ENCODE results near the gene NRF1. TPM values are rescaled to one million over a fixed set of nuclear protein-coding genes. Genes with fewer than 3 reads are reported as not detected.
"Not testable (repeated sequence)": the region's sequence is repeated elsewhere in the genome, so short reads cannot be mapped to it uniquely, and the experiment has no call there.

NRF1 gene
- polyA plus RNA-seq (ENCODE audit: insufficient read length in 12 of 12) = 10 to 100 TPM in 11 of 12 donors, not detected in 1; 11.1 to 22.3 (median 14.7) TPM
- long read RNA-seq, donor 1, partial matches to known transcripts = 0 of 2 reads
- long read RNA-seq, donor 1, other reads (novel, unspliced or antisense) = 0 of 2 reads
- long read RNA-seq, donor 2, partial matches to known transcripts = 0 of 3 reads
- long read RNA-seq, donor 2, other reads (novel, unspliced or antisense) = 0 of 3 reads
- long read RNA-seq, donor 3, partial matches to known transcripts = 0 of 1 reads
- long read RNA-seq, donor 3, other reads (novel, unspliced or antisense) = 0 of 1 reads
- long read RNA-seq, donor 4 = 0 reads
- long read RNA-seq, donor 5, partial matches to known transcripts = 0 of 1 reads
- long read RNA-seq, donor 5, other reads (novel, unspliced or antisense) = 0 of 1 reads
- long read RNA-seq, donor 6, partial matches to known transcripts = 0 of 1 reads
- long read RNA-seq, donor 6, other reads (novel, unspliced or antisense) = 0 of 1 reads
- long read RNA-seq, donor 7, partial matches to known transcripts = 0 of 2 reads
- long read RNA-seq, donor 7, other reads (novel, unspliced or antisense) = 0 of 2 reads
- long read RNA-seq, donor 8, partial matches to known transcripts = 0 of 3 reads
- long read RNA-seq, donor 8, other reads (novel, unspliced or antisense) = 0 of 3 reads
- long read RNA-seq, donor 9 = 0 reads
- long read RNA-seq, donor 10, partial matches to known transcripts = 0 of 2 reads
- long read RNA-seq, donor 10, other reads (novel, unspliced or antisense) = 0 of 2 reads
- long read RNA-seq, donor 11, partial matches to known transcripts = 0 of 7 reads
- long read RNA-seq, donor 11, other reads (novel, unspliced or antisense) = 0 of 7 reads

DNA sequence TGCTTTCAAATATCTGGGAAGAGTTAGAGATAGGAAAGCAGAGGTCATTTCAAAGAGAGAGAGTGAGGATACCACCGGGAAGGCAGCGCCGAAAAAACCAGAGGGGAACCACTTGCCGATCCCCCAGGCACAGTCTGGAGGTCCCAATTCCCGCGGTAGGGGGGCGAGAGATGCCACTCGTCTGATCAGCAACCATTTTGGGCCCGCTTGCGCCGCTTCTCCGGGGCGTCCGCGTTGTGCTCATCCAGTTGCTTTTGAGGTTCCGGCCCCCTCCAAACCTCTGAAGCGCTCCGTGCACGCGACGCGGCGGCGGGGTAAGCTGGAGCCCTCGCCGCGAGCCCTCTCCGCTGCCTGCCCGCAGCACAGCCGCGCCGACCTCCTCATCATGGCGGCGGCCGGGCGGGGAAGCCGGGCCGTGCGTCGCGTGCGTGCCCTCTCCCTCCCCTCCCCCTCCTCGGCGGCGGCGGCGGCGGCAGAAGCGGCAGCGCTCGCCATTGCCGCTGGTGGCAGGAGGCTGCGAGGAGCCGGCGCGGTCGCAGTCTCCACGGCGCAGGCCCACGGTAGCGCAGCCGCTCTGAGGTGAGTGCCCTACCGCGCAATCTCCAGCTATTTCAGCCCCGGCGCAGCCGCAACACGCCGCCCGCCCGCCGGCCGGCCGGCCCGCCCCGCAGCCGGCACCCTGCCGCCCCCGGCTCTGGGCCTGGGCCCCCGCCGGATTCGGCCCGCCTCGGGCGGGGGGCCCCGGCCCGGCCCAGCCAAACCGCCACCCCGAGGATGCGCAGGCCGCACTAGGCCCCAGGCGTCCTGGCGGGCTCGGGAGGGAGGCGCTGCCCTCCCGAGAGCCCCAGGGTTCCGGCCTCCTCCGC, at the start of gene NRF1:
Gene NRF1, plus strand, starts transcription at position 475 of the 866 bp plus-strand sequence. CDS start 45,632 bp downstream, outside the sequence.
- DNase-seq = peak; percentile 86

DNA sequence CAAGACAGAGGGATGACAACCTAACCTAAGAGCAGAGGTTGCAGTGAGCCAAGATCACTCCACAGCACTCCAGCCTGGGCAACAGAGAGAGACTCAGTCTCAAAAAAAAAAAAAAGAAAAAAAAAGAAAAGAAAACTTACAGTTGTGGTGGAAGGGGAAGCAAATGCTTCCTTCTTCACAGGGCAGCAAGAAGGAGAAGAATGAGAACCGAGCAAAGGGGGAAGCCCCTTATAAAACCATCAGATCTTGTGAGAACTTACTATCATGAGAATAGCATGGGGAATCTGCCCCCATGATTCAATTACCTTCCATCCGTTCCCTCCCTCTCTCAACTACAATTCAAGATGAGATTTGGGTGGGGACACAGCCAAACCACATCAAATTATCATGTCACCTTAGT, 45.2 kb upstream of the NRF1 start:
- not testable (repeated sequence) for DNase-seq

DNA sequence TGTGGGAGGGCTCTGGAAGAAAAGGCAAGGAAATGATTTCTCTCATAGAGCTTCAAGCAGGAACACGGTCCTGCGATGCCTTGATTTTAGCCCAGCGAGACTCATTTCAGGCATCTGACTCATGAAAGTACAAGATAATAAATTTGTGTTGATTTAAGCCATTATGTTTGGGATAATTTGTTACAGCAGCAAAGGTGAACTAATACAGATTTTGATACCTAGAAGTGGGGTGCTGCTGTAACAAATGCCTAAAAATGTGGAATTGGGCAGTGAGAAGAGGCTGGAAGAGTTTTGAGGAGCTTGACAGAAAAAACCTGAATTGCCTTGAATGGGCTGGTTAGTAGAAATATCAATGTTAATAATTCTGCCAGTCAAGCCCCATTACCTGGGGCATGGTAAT, 44.1 kb upstream of the NRF1 start:
- DNase-seq = no peak

GRCh38 chr7:129568240-129568639, 43.3 kb upstream of the NRF1 start:
- DNase-seq = no peak

- no peak for DNase-seq
These were observed 42.2 kb upstream of the NRF1 start for GRCh38 chr7:129569326-129569725.

DNA sequence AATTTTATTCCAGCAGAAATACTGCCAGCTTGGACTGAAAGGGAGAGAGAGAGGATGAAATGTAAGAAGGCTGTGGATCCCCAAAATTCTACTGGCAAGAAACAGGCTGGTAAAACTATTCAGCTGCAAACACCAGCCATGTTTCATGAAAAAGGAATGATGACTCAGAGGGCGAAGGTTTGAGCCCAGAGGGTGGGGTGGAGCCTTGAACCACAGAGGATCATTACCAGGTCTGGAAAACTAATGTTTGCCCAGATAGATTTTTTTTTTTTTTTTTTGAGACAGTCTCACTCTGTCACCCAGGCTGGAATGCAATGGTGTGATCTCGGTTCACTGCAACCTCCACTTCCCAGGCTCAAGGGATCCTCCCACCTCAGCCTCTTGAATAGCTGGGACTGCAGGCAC, 41.7 kb upstream of the NRF1 start:
- no peak for DNase-seq

GRCh38 chr7:129571201-129571600, 40.3 kb upstream of the NRF1 start:
- DNase-seq = no peak

DNA sequence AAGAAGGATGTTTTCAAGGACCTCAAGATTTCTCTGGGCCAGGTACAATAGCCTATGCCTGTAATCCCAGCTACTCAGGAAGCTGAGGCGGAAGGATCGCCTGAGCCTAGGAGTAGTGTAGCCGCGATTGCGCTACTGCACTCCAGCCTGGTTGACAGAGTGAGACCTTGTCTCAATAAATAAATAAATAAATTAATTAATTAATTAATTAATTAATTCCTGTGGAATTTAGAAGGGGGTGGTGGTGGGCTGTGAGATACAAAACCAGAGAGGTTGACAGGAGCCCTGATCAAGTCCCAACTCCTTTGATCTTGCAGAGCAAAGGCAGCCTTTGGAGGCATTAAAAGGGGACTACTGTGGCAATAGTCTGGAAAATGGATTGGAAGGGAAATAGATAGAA, 39.3 kb upstream of the NRF1 start:
- no peak for DNase-seq

DNA sequence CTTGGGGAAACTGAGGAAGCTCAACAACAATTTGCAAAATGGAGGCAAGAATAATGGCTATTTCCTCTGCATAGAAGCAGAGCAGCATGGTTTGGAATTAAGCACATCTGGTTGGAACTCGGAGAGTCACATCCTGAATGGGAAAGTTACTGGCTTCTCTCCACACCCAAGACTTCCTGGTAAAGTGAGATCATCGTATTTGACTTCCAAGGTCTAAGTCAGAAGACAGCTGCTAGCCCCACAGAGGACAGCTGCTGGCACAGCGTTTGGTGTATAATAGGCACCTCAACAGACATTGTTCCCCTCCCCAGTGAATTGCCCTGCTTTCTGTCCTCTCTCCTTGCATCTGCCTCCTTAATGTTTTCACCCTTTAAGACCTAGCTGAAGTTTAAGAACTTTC, 37.0 kb upstream of the NRF1 start:
- DNase-seq = peak; percentile 58

DNA sequence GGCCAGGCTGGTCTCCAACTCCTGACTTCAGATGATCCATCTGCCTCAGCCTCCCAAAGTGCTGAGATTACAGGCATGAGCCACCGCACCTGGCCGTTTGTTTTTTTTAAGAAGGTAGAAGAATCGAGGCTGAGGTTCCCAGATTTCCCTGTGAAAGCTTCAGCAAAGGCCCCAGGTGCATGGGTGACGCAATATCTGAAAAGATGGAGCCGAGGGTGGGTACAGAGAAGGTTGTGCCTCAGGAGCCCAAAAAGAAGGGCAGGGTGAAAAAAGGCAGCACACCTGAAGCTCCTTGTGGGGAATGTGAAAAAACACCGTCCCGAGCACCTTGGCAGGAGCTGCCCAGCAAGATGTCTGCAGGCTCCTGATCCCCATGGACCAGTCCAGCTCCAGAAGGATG, 35.8 kb upstream of the NRF1 start:
- no peak for DNase-seq

- no peak for DNase-seq
These were observed 35.4 kb upstream of the NRF1 start for GRCh38 chr7:129576138-129576537.

- DNase-seq = no peak
These were observed 32.7 kb upstream of the NRF1 start for GRCh38 chr7:129578829-129579228.

GRCh38 chr7:129586179-129586578, 25.3 kb upstream of the NRF1 start:
- DNase-seq = not testable (repeated sequence)

GRCh38 chr7:129588268-129588667, 23.3 kb upstream of the NRF1 start:
- no peak for DNase-seq

GRCh38 chr7:129591868-129592267, 19.7 kb upstream of the NRF1 start:
- no peak for DNase-seq

- not testable (repeated sequence) for DNase-seq
These were observed 15.1 kb upstream of the NRF1 start for GRCh38 chr7:129596386-129596785.

DNA sequence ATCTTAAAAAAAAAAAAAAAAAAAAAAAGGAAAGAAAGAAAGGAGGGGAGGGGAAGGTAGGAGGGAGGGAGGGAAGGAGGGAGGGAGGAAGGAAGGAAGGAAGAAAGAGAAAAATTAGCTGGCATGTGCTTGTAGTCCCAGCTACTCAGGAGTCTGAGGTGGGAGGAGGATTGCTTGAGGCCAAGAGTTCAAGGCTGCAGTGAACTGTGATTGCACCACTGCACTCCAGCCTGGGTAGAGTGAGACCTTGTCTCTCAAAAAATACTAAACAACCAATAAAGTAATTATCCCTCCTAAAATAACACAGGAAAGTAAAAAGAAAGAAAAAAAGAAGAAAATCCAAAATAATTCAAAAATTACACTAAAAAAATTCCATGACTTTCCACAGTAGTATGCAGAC, 13.8 kb upstream of the NRF1 start:
- no peak for DNase-seq

DNA sequence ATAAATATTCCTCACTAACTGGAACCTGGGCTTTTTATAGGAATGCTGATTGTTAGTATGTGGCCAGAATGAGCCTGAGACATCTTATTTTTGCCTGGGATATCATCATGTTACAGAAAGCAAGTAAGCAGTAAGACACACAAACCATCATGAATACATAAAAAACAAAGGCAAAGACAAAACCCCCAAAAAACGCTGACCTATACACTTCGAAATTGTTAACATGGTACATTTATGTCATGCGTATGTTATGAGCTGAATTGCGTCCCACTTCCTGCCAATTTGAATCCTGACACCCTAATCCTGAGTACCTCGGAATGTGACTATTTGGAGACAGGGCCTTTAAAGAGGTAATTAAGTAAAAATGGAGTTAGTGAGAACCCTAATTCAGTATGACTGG, 12.3 kb upstream of the NRF1 start:
- DNase-seq = no peak

GRCh38 chr7:129603594-129603993, 7.9 kb upstream of the NRF1 start:
- DNase-seq = not testable (repeated sequence)

- not testable (repeated sequence) for DNase-seq
These were observed 7.5 kb upstream of the NRF1 start for GRCh38 chr7:129604021-129604420.

DNA sequence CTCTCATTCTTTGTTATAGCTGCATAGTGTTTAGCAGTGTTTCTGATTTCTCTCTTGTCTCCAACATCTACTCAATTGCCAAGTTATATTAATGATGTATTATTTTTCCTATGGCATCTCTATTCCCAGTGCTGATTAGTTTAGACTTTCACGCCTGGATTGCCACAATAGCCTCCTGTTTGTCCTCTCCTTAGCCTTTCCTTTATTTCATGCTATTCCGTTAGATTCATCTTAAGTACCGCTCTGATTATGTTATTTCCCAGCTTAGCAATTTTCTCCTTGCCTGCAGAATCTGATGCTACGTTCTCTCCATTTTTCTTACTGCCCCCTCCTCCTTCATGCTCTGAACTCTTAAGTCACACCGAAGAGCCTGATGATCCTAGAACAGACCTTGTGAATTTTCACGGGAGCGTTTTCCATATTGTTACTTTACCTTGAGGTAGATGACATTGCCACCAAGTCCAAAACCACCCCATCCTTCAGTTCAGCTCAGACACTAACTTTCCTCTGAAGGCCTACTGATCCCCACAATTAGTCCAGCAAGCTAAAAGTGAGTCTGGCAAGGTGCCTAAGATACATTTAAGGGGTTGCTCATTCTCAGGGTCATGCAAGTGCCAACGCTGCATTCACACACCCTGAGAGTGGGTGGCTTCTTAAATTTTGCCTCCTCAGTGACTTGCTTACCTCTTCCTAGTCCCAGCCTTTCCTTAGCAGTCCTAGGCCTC, 6.6 kb upstream of the NRF1 start:
- no peak for DNase-seq
